ENCODE measurements around the gene CRYBB2.

DNA sequence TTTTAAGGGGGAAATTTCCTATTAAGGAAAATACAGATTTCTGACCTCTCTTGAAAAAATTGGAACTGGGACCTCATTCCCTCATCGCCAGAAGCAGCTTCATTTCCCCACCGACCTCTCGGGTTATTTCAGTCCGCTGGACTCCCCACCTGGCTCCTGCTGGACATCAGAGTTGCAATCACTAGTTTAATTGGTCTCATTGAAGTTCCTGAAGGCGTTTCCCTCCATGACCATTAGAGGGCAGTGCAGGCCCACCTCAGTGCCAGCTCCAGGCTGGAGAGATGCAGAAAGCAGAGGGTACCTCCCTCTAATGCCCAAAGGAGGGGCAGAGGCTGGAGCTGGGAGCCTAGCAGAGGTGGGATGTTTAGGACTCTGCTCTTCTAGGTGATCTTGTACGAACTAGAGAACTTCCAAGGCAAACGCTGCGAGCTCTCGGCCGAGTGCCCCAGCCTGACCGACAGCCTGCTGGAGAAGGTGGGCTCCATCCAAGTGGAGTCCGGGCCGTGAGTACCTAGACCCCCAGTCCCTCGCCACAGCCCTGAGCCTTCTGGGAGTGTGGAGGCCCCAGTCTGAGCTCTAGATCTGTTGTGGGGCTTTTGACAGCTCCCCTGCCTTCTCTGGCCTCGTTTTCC, 17.0 kb upstream of the CRYBB2 start:
- TF ChIP-seq, protein P1, sequence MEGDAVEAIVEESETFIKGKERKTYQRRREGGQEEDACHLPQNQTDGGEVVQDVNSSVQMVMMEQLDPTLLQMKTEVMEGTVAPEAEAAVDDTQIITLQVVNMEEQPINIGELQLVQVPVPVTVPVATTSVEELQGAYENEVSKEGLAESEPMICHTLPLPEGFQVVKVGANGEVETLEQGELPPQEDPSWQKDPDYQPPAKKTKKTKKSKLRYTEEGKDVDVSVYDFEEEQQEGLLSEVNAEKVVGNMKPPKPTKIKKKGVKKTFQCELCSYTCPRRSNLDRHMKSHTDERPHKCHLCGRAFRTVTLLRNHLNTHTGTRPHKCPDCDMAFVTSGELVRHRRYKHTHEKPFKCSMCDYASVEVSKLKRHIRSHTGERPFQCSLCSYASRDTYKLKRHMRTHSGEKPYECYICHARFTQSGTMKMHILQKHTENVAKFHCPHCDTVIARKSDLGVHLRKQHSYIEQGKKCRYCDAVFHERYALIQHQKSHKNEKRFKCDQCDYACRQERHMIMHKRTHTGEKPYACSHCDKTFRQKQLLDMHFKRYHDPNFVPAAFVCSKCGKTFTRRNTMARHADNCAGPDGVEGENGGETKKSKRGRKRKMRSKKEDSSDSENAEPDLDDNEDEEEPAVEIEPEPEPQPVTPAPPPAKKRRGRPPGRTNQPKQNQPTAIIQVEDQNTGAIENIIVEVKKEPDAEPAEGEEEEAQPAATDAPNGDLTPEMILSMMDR (IDR thresholded peaks at IDR 0.05): no peak
- TF ChIP-seq POLR2A (IDR thresholded peaks at IDR 0.05): no peak

Measured in lower leg skin (tissue), 3 donors.